K562 (cell line): ENCODE results near the gene WLS. TPM values are rescaled to one million over a fixed set of nuclear protein-coding genes. Genes with fewer than 3 reads are reported as not detected.

Source experiments
- ATAC-seq: fragments of 200-7000 bp; cut with Tn5 transposase; 3 replicates; pipeline ENCODE4 v1.9.1; 2020; ENCODE audit warnings: moderate library complexity
- BruUV-seq: library from RNA; stranded (reverse); fragments of 400-500 nt; replicated peaks from 2 replicates; lab custom pipeline; 2021; lab: Mats Ljungman, UMichigan
- CTCF ChIA-PET: fragments of 300-600 bp; formaldehyde crosslinking; extraction: SDS; loops from one replicate; lab custom pipeline; 2021; ENCODE audit warnings: low intra/inter-chr PET ratio; lab: Yijun Ruan, JAX
- POLR2A ChIA-PET: fragments of 300-600, 350-650 bp; sonication (Branson Sonifier 250); formaldehyde crosslinking; extraction: SDS; loops from one replicate; lab custom pipeline; 2021; ENCODE audit warnings: antibody characterized with exemption, inconsistent platforms; lab: Yijun Ruan, JAX
- DNase-seq, 4 experiments: peaks; one replicate each; pipeline versions ENCODE4 v3.0.0 to v3.0.0-alpha.2; 2011 to 2018; ENCODE audit warnings: low spot score in 3 of 4, mixed read lengths in 3 of 4; ENCODE audit errors: extremely low read depth in 1 of 4
- FAIRE-seq: peaks from 2 replicates; lab custom pipeline; 2011; peaks lifted over from hg19 to GRCh38; lab: Jason Lieb, UNC
- H2AFZ ChIP-seq: 2 replicates; pipeline ENCODE4 v1.6.0; 2011; ENCODE audit warnings: low read depth, low read length, control low read depth, inconsistent platforms
- H3K27ac ChIP-seq: fragments of 200-600 bp; 3 replicates; pipeline ENCODE4 v1.8.0; 2011; ENCODE audit warnings: low read depth, mild to moderate bottlenecking, control low read depth, inconsistent platforms, low read length, moderate library complexity, mixed read lengths; ENCODE audit errors: extremely low read depth
- H3K27me3 ChIP-seq, 2 experiments: fragments of 300-600 bp in 1 of 2; 2 replicates in 1 of 2; 3 replicates in 1 of 2; pipeline versions ENCODE4 v1.6.0 to v1.8.0; 2011; ENCODE audit warnings: inconsistent platforms in 2 of 2, low read length in 2 of 2, mild to moderate bottlenecking in 1 of 2, mixed read lengths in 1 of 2, moderate library complexity in 1 of 2; ENCODE audit not compliant: control insufficient read depth in 2 of 2, insufficient read depth in 2 of 2
- H3K36me3 ChIP-seq: fragments of 300-600 bp; 3 replicates; pipeline ENCODE4 v1.8.0; 2011; ENCODE audit warnings: mild to moderate bottlenecking, low read length, inconsistent platforms; ENCODE audit not compliant: control insufficient read depth, insufficient read depth
- H3K4me1 ChIP-seq, 2 experiments: fragments of 200-600 bp in 1 of 2; replicated peaks in 1 of 2; 2 replicates in 1 of 2; 3 replicates in 1 of 2; pipeline versions ENCODE4 v1.5.1 to v1.8.0; 2011; ENCODE audit warnings: inconsistent platforms in 2 of 2, low read length in 2 of 2, mild to moderate bottlenecking in 1 of 2, mixed read lengths in 1 of 2, moderate library complexity in 1 of 2; ENCODE audit not compliant: control insufficient read depth in 2 of 2, insufficient read depth in 2 of 2
- H3K4me2 ChIP-seq: 2 replicates; pipeline ENCODE4 v1.6.1; 2011; ENCODE audit warnings: low read length, control low read depth, inconsistent platforms, mixed read lengths; ENCODE audit not compliant: insufficient read depth
- H3K4me3 ChIP-seq: fragments of 200-600 bp; sonication (generic), shearing (Covaris generic); 2 replicates; pipeline ENCODE4 v1.5.1; 2016; ENCODE audit warnings: control low read depth, inconsistent platforms
- H3K79me2 ChIP-seq: fragments of 200-600 bp; 3 replicates; pipeline ENCODE4 v1.8.0; 2011; ENCODE audit warnings: low read length, inconsistent platforms; ENCODE audit not compliant: control insufficient read depth, insufficient read depth
- H3K9ac ChIP-seq, 2 experiments: 2 replicates each; pipeline versions ENCODE4 v1.6.0 to v1.6.1; 2011; ENCODE audit warnings: low read depth in 2 of 2, low read length in 2 of 2, control low read depth in 1 of 2, inconsistent platforms in 1 of 2, mild to moderate bottlenecking in 1 of 2, mixed read lengths in 1 of 2; ENCODE audit not compliant: insufficient read depth in 1 of 2
- H3K9me1 ChIP-seq: one replicate; pipeline ENCODE4 v1.6.0; 2011; ENCODE audit warnings: inconsistent platforms, mild to moderate bottlenecking, low read length, moderate library complexity; ENCODE audit not compliant: control insufficient read depth, insufficient read depth
- H3K9me3 ChIP-seq: replicated peaks from 2 replicates; pipeline ENCODE4 v1.5.1; 2011; ENCODE audit warnings: low read depth, low read length, inconsistent platforms; ENCODE audit not compliant: control insufficient read depth, insufficient read depth
- H4K20me1 ChIP-seq: replicated peaks from 2 replicates; pipeline ENCODE4 v1.6.1; 2011; ENCODE audit warnings: low read length, inconsistent platforms, mixed read lengths; ENCODE audit not compliant: control insufficient read depth, insufficient read depth
- BACH1 ChIP-seq: fragments of 200-800 bp; sonication (Bioruptor generic); IDR thresholded peaks from 2 replicates; pipeline ENCODE4 v1.6.1; 2016; ENCODE audit warnings: missing genetic modification characterization, missing compliant biosample characterization
- EHMT2 ChIP-seq: fragments of 450-650 bp; IDR thresholded peaks from 2 replicates; pipeline ENCODE4 v1.6.1; 2018; ENCODE audit warnings: antibody characterized with exemption
- JUNB ChIP-seq: fragments of 450-650 bp; formaldehyde crosslinking; conservative IDR thresholded peaks from 2 replicates; pipeline ENCODE4 v1.4.0; 2020; ENCODE audit warnings: mild to moderate bottlenecking
- MTA2 ChIP-seq: fragments of 450-650 bp; IDR thresholded peaks from 2 replicates; pipeline ENCODE4 v1.6.1; 2016; ENCODE audit warnings: low read depth
- MTA3 ChIP-seq: fragments of 450-650 bp; formaldehyde crosslinking; IDR thresholded peaks from 2 replicates; pipeline ENCODE4 v1.6.1; 2017; ENCODE audit warnings: mild to moderate bottlenecking, borderline replicate concordance
- MYBL2 ChIP-seq, 2 experiments: fragments of 450-650 bp in 1 of 2; sonication (generic) in 1 of 2; formaldehyde crosslinking in 1 of 2; IDR thresholded peaks; 2 replicates each; pipeline versions ENCODE4 v1.6.1 to v1.8.1; 2017 to 2022; ENCODE audit warnings: borderline replicate concordance in 1 of 2, inconsistent platforms in 1 of 2, low read depth in 1 of 2, mild to moderate bottlenecking in 1 of 2, missing genetic modification reagents in 1 of 2, moderate library complexity in 1 of 2
- NEUROD1 ChIP-seq: fragments of 150-350 bp; IDR thresholded peaks from 2 replicates; pipeline ENCODE4 v1.6.1; 2014; ENCODE audit warnings: borderline replicate concordance, low read length, low read depth; ENCODE audit not compliant: partially characterized antibody
- POLR2G ChIP-seq: fragments of 200-400 bp; formaldehyde crosslinking; IDR thresholded peaks from 2 replicates; pipeline ENCODE4 v1.6.1; 2017; ENCODE audit warnings: low read depth, mild to moderate bottlenecking, antibody characterized with exemption, low read length, moderate library complexity
- POLR3G ChIP-seq: IDR thresholded peaks from 2 replicates; pipeline ENCODE4 v1.6.1; 2011; ENCODE audit not compliant: insufficient read length, insufficient replicate concordance; ENCODE audit errors: extremely low read depth
- SNIP1 ChIP-seq: fragments of 450-650 bp; IDR thresholded peaks from 2 replicates; pipeline ENCODE4 v1.7.1; 2017; ENCODE audit warnings: low read depth, mild to moderate bottlenecking
- ZNF197 ChIP-seq: fragments of 200-800 bp; sonication (Bioruptor generic); IDR thresholded peaks from 2 replicates; pipeline ENCODE4 v1.6.1; 2016; ENCODE audit warnings: low read depth, missing genetic modification characterization, missing compliant biosample characterization
- ZNF561 ChIP-seq: fragments of 450-650 bp; formaldehyde crosslinking; conservative IDR thresholded peaks from 2 replicates; pipeline ENCODE4 v1.4.0; 2020; ENCODE audit warnings: mild to moderate bottlenecking, moderate library complexity
- WGBS: fragments of 100-300 bp; shearing (Covaris generic); methylation state at CpG from one replicate; pipeline ENCODE4 v1.1.6; 2016; ENCODE audit warnings: low coverage, mixed read lengths; ENCODE audit not compliant: insufficient coverage; ENCODE audit errors: missing lambda C conversion rate; 5-methylcytosine and 5-hydroxymethylcytosine counted together
- in situ Hi-C: fragments of 300-500 bp; cut with MboI; formaldehyde crosslinking; loops from 4 replicates; pipeline ENCODE4 v1.15.0; 2018; ENCODE audit warnings: inconsistent platforms, mixed read lengths
- intact Hi-C: fragments of 100-400 bp; cut with micrococcal nuclease; formaldehyde crosslinking; loops from 2 replicates; pipeline ENCODE4 v1.14.2; 2022
- polyA plus RNA-seq, 8 experiments: library from polyadenylated mRNA; depleted of rRNA in 4 of 8; stranded (reverse) in 5 of 8; unstranded in 3 of 8; fragments of >200 nt; fragmentation: Nextera tagmentation in 2 of 8; fragmentation: Illumina TruSeq in 1 of 8; extraction: Ambion mirVana in 2 of 8; extraction: Trizol in 1 of 8; gene quantifications; 2 replicates each; pipeline versions ENCODE4 v1.2.1 to v1.2.3, GENCODE V29; 2011 to 2014; ENCODE audit warnings: inconsistent platforms in 1 of 8, missing spikeins in 1 of 8
- total RNA-seq, 7 experiments: library from RNA; depleted of rRNA in 6 of 7; stranded (reverse); fragments of >200 nt in 6 of 7; fragmentation: Illumina TruSeq in 2 of 7; extraction: Trizol in 2 of 7; gene quantifications; 2 replicates each; pipeline versions ENCODE4 v1.2.1 to v1.2.3, GENCODE V29; 2011 to 2021; ENCODE audit warnings: low replicate concordance in 1 of 7
- TF ChIP-seq, protein P1 (sequence below), 2 experiments: fragments of 450-650 bp in 1 of 2; sonication (generic) in 1 of 2; formaldehyde crosslinking in 1 of 2; IDR thresholded peaks in 1 of 2; conservative IDR thresholded peaks in 1 of 2; 2 replicates each; pipeline versions ENCODE4 v1.6.1 to v1.8.1; 2016 to 2023; ENCODE audit warnings: mild to moderate bottlenecking in 2 of 2, moderate library complexity in 2 of 2, inconsistent platforms in 1 of 2, missing genetic modification reagents in 1 of 2
- TF ChIP-seq, protein P2 (sequence below): conservative IDR thresholded peaks from 2 replicates; pipeline ENCODE4 v1.6.1; 2011; ENCODE audit warnings: low read depth, mild to moderate bottlenecking, low read length; ENCODE audit not compliant: control insufficient read depth
- TF ChIP-seq, protein P3 (sequence below), 2 experiments: fragments of 450-650 bp in 1 of 2; sonication (generic) in 1 of 2; formaldehyde crosslinking; conservative IDR thresholded peaks; 2 replicates each; pipeline versions ENCODE4 v1.4.0 to v1.8.1; 2020 to 2022; ENCODE audit warnings: mild to moderate bottlenecking in 1 of 2, missing genetic modification reagents in 1 of 2

The WLS gene
- total and polyA plus RNA-seq, 9 of the 15 experiments (the other 6 are each of a cell fraction or from before 2014, with no cell fraction given), result 0.47 TPM; not detected in 8

DNA sequence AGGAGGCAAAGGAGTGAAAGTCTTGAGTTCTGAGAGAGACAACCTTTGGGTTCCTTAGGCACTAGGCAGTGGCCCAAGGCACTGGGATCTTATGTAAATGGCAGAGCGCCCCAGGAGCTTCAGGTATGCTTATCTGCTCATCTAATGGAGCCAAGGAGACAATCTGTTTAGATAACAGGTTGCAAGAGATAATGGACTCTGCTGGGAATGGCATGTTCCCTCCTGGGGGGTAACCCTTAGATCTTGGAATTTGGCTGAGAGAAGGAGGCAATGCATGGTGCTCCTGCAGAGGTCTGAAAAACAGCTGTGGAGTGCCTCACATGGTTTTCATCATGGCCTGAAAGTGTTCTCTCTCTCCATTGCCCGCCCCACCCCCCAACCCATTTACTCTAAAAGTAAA is 44.1 kb upstream of the WLS start:
- in situ Hi-C loops, result no loop called here
- CTCF ChIA-PET, result no interaction called here

More for the DNA sequence above, 44.1 kb upstream of the WLS start:
- Histone ChIP-seq H3K9me1 (no peaks in the 10 kb centered on the region), H3K4me3 (no peak overlapping the region), H3K9ac (no peak overlapping the region), H3K36me3 (no peaks in the 10 kb centered on the region), H3K9me3 (no peaks in the 10 kb centered on the region), H2AFZ (no peak overlapping the region), H3K27me3 (no peaks in the 10 kb centered on the region), H3K4me1 (no peaks in the 10 kb centered on the region), H3K79me2 (no peaks in the 10 kb centered on the region), H3K4me2 (no peak overlapping the region), H3K27ac (no peak overlapping the region), H4K20me1 (no peaks in the 10 kb centered on the region)
- no peak for DNase-seq
- POLR2A ChIA-PET, result no interaction called here
- no TSS peak for BruUV-seq
- WGBS, result 0% methylated on average over 2 of the region's 2 CpGs
- FAIRE-seq, result no peak
- TF ChIP-seq MTA2 (no peak), POLR2G (no peak), BACH1 (tag) (no peak), POLR3G (no peak), NEUROD1 (no peak), MYBL2 (IDR thresholded peaks at IDR 0.05; ENCODE audit: low read depth) (no peak), MYBL2 (CRISPR knock-in tag; IDR thresholded peaks at IDR 0.05; ENCODE audit: borderline replicate concordance) (no peak), JUNB (CRISPR knock-in tag) (no peak), ZNF561 (CRISPR knock-in tag) (no peak), MTA3 (no peak), ZNF197 (no peak), EHMT2 (no peak), SNIP1 (no peak)
- TF ChIP-seq, protein P1, sequence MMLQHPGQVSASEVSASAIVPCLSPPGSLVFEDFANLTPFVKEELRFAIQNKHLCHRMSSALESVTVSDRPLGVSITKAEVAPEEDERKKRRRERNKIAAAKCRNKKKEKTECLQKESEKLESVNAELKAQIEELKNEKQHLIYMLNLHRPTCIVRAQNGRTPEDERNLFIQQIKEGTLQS (IDR thresholded peaks at IDR 0.05), result no peak
- TF ChIP-seq, protein P1 (CRISPR knock-in tag; conservative IDR thresholded peaks at IDR 0.05), result no peak
- TF ChIP-seq, protein P2, sequence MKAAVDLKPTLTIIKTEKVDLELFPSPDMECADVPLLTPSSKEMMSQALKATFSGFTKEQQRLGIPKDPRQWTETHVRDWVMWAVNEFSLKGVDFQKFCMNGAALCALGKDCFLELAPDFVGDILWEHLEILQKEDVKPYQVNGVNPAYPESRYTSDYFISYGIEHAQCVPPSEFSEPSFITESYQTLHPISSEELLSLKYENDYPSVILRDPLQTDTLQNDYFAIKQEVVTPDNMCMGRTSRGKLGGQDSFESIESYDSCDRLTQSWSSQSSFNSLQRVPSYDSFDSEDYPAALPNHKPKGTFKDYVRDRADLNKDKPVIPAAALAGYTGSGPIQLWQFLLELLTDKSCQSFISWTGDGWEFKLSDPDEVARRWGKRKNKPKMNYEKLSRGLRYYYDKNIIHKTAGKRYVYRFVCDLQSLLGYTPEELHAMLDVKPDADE, result no peak
- TF ChIP-seq, protein P3, sequence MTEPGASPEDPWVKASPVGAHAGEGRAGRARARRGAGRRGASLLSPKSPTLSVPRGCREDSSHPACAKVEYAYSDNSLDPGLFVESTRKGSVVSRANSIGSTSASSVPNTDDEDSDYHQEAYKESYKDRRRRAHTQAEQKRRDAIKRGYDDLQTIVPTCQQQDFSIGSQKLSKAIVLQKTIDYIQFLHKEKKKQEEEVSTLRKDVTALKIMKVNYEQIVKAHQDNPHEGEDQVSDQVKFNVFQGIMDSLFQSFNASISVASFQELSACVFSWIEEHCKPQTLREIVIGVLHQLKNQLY (CRISPR knock-in tag; conservative IDR thresholded peaks at IDR 0.05), result no peak
- ATAC-seq, result no peak
- intact Hi-C loops, result no loop called here
